TTC549 (cell line): Measurements from ENCODE around the gene KIAA0586.
"Not testable (repeated sequence)": the region's sequence is repeated elsewhere in the genome, so short reads cannot be mapped to it uniquely, and the experiment has no call there.

Experiments
- FAIRE-seq: peaks from 2 replicates; lab custom pipeline; 2012; peaks lifted over from hg19 to GRCh38; lab: Jason Lieb, UNC

Gene KIAA0586

DNA sequence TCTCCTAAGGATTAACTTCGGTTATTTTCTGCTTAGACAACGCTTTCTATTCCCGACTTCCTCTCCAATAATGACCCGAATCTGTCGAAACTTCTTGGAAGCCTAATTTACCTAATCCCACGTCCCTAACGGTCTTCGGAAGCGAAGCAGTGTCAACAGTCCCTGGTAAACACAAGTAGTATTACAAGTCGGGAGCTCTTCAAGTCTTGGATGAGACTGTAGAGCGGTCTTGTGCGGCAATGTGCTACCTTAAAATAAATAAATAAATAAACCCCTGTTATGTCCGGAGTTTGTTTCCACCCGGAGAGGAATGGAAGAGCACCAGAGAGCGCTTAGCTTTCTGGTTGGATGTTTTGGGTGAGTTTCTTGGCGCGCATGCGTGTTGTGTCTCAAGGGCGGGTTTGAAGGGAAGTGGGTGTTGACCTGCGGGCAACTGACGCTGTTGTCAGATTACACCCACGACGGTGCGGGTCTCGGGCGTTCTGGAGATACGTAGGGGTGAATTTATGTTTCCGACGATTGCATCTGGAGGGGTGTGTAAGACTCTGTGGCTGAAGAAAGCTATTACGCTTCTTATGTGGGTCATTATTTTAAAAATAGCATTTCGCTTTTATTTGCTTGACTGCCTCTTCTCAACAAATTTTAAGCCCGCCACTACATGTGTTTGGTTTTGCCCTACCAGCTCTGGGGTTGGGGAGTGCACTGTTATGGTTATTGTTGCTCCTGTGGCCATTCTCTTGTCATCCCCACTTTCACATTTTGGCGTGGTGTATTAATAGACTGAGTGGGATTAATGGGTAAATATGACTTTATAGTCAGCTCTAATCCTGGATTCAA is at the start of gene KIAA0586, which contains the start of gene TIMM9:
TSS of gene KIAA0586 (plus strand) at position 439 of the 837 bp plus-strand sequence. CDS start 546 bp downstream, outside the sequence.
TSS of gene TIMM9 (minus strand) at position 251 of the 837 bp plus-strand sequence. CDS start 15,586 bp downstream, outside the sequence.
- FAIRE-seq: peak; percentile 83

DNA sequence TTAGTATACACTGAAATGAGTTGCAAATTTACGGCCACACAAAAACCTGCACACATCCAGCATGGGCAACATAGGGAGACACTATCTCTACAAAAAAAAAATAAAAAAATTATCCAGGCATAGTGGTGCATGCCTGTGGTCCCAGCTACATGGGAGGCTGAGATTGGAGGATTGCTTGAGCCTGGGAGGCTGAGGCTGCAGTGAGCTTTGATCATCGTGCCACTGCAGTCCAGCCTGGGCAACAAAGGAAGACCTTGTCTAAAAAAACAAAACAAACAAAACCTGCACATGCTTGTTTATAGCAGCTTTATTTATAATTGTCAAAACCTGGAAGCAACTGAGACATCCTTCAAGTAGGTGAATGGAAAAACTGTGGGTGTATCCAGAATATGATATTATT is 36.7 kb upstream of the KIAA0586 start:
- FAIRE-seq: no peak

DNA sequence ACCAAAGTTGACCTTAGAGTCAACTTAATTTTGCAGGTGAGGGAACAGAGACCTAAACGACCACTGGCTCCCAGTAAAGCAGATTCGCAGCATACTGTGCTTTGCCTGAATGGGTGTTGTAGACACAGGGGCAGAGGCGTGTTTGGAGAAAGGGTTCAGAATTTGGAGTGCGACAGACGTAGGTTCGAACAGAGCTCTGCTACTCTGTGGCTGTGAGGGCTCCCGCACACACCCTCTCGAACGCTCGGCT is 32.0 kb upstream of the KIAA0586 start:
- FAIRE-seq: no peak

DNA sequence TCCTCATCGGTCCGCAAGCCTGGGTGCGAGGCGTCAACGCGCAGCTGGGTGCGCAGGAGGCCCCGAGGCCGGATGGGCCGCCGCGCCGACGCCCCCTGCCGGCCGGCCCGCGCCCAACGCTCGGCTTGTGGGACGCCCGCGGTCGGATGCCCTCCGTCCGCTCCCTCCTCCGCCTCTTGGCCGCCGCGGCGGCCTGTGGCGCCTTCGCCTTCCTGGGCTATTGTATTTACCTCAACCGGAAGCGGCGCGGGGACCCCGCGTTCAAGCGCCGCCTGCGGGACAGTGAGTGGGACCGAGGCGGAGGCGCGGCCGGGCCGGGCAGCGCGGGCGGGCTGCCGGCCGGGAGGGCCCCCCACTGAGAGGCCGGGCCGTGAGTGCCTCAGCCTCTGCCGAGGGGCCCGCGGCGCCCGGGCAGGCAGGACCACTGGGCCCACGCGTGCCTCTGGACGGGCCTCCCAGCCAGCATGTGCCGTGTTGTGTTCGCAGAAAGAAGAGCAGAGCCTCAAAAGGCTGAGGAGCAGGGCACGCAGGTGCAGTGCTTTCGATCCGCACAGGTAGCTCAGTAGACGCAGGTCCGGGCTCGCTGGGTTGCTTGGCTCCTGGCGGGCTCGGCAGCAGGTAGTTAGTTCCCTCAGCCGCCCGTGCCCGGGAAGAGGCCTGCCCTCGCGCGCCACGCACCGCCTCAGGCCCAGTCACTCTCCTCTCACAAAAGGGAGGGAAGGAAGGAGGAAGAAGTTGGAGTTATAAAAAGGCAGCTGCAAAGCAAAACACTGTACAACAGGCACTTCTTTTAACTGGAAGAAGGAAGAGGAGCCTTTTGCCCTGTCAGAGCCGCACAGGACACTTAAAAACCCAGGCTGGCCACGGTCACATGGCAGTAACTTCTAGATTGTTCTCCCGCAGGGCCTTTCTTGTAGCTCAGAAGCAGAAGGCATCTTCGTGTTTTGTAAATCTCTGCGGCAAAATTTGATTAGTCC is 31.4 kb upstream of the KIAA0586 start, which contains the start of gene TOMM20L:
TSS of gene TOMM20L (plus strand) at position 119 of the 977 bp plus-strand sequence. CDS start at position 147, 28 bp downstream.
- no peak for FAIRE-seq

DNA sequence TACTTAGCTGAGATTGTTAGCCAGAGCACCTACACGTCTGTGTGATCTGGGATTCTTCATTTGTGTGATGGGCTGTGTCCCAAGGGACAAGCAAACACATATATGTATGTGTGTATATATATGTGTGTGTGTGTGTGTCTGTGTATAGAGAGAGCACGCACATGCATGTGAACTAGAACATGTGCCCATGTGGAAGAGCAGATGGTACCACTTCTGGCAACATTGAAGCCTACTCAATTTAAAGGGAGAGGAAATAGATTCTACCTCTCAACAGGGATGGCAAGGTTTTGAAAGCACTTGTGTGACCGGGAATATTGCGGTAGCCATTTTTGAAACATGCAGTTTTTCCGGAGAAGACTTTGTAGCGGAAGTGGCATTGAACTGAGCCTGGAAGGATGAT is 30.4 kb upstream of the KIAA0586 start:
- no peak for FAIRE-seq

DNA sequence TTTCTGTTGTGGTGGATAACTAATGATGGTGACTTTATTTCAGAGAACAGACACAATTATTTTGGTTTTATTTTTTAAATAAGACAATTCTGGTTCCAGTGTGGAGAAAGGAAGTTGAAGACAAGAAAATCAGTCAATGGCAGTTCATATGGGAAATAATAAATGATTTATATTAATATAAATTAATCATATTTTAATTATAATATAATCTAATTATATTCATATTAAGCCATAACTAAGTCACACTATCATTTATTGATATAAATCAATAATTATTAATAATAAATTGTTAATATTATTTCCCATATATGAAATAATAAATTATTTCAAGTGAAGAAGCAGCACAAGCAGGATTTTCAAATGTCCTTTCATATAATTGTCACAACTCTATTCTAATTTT is 29.0 kb upstream of the KIAA0586 start:
- FAIRE-seq: no peak

DNA sequence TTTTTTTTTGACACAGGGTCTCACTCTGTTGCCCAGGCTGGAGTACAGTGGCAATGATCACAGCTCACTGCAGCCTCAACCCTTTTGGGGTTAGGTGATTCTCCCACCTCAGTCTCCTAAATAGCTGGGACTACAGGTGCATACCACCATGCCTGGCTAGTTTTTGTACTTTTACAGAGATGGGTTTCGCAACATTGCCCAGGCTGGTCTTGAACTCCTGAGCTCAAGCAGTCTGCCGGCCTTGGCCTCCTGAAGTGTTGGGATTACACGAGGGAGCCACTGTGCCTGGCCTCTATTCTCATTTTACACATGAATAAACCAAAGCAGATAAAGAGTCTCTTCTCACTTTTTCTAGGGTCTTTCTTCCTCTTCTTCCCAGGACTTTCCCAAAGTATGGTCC is 28.6 kb upstream of the KIAA0586 start:
- no peak for FAIRE-seq

DNA sequence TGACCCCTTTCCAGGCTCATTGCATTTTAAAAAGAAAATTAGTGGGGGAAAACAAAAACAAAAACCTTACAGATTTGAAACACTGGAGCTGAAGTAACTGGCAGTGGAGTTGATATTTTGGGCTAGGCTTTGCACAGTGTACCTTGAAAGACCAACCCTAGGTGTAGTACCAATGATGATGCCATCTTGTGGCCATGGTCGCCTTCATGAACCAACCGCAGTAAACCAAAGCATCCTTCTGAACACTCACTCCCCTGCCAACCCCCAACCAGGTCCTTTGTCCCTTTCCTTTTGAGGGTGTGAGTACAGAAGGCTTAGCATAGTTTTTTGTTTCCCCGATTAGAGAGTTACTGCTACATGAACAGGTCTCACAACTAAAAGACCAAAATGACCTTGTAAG is 25.9 kb upstream of the KIAA0586 start:
- FAIRE-seq: no peak

DNA sequence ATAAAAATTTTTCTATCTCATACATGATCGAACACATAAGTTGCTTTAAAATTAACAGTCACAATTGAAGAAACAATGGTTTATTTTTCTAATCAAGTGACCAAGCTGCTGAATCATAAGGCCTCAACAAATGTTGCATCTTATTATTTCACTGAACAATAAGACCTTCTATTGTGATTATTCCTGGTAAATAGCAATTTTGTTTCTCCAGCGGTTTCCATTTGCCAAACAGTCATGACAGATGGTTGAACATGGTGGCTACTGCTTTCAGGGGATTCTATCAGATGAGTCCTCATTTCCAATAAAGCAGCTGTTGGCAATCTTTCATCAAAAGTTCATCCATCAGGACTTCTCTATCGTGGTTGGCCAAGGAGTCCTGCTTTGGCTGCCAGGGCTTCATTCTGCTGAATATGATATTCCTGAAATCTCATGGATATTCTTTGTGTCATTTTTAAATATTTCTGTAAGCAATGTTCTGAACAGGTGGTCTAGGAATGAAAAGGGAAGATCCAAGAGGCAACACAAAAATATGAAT is 18.8 kb upstream of the KIAA0586 start:
- no peak for FAIRE-seq

DNA sequence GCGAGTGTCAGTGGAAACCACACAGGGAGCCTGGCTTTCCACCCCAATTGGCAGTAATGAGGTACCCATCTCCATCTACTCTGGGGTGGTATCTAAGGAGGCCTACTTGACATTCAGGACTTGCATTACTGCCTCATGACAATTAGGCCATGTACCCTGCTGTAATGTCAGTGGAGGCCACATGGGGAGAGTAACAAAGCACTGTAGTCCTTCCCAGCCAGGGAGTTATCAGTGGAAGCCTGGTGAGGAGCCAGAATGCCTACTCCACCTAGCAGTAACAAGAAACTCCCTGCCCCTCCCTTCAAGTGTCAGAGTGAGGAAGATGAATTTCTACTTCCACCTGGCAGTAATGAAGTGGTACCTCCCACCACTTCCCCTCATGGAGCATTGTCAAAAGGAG is 12.7 kb upstream of the KIAA0586 start:
- no peak for FAIRE-seq

DNA sequence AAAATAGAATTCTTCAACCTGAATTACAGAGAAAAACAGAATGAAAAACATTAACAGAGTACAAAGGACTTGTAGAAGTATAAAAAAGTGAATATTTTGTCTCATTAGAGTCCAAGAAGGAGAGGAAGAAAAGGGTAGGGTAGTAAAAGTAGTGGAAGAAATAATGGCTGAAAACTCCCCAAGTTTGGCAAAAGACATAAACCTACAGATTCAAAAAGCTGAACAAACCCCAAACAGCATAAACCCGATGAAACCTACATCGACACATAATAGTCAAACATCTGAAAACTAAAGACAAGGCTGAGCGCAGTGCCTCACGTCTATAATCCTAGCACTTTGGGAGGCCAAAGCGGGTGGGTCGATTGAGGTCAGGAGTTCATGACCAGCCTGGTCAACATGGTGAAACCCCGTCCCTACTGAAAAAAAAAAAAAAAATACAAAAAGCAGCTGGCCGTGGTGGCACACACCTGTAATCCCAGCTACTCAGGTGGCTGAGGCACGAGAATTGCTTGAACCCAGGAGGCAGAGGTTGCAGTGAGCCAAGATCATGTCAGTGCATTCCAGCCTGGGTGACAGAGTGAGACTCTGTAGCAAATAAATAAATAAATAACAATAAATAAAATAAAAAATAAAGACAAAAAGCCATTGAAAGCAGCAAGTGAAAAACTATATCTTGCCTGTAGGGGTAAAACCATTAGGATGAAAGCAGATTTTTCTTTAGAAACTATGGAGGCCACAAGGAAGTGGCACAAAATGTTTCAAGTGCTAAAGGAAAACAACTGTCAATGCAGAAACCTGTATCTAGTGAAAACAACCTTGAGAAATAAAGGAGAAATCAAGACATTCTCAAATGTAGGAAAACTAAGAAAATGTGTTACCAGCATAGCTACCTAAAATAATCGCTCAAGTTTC is 11.6 kb upstream of the KIAA0586 start:
- FAIRE-seq: no peak

DNA sequence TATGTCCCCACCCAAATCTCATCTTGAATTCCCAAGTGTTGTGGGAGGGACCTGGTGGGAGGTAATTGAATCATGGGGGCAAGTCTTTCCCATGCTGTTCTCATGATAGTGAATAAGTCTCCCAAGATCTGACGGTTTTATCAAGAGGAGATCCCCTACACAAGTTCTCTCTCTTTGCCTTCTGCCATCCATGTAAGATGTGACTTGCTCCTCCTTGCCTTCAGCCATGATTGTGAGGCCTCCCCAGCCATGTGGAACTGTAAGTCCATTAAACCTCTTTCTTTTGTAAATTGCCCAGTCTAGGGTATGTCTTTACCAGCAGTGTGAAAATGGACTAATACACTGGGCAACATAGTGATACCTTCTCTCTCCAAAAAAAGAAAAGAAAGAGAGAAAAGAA is 10.6 kb upstream of the KIAA0586 start:
- FAIRE-seq: not testable (repeated sequence)

DNA sequence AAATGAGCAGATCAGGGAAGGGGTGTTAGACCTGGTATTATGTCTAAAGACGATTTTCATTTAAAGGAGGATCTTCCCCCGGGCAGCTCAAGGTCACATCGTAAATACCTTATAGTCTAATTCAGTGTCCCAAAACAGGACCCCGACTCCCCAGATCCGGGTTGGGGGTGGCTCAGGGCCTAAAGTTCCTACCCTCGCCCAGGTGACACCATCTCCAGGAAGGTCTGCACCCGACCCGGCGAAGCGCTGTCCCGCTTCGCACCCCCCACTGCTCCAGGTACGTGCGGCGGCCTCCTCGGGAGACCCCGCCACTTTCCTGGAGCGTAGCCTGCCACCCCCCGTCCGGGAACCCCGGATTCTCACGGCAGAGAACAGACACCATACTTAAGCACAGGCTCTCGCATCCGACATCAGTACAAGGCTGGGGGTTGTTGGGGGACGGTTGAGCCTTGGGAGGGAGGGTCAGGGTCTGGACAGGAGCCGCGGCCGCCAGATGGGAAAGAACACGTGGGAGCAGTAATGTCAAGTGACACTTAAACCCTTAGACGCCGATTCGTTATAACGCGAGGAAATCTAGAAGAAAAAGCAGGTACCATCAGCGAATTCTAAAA is 744 bp upstream of the KIAA0586 start:
- no peak for FAIRE-seq

DNA sequence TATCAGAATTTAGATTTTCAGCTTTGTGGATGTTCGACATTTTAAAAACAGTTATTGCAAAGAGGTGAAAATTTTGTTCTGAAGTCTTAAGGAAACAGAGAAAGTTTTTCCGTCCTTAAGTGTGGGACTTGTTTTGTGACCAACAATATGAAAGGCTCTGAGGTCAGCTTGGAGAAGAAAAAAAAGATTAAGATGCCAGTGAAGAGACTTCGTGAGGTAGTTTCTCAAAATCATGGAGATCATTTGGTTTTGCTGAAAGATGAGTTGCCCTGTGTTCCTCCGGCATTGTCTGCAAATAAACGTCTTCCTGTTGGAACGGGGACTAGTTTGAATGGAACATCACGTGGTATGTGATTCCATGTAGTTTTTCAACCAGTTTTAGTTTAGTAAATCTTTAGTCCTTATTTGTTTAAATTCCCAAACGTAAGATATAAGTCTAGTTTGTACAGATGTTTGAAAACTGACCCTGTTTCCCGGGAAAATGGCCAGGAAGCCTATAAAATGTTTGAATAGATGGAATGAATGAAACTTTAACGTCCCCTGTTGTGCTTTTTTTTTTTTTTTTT is 682 bp downstream of the KIAA0586 start:
- FAIRE-seq: no peak

DNA sequence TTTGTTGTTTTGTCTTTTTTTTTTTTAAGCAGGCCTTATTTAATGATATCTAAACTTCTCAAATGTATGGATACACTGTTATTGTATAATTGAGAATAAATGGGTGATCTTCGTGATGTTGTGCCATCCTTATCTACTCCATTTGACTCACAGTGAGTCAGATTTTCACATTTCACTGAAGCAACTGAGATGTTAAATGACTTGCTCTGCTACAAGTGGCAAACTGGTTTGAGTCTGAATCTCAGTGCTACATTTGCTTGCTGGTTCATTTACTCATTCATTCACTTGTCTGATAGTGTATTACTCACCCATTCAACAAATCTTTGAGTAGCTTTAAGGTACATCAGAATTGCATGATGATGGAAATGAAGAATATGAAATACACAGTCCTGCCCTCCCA is 2.6 kb downstream of the KIAA0586 start:
- FAIRE-seq: no peak

DNA sequence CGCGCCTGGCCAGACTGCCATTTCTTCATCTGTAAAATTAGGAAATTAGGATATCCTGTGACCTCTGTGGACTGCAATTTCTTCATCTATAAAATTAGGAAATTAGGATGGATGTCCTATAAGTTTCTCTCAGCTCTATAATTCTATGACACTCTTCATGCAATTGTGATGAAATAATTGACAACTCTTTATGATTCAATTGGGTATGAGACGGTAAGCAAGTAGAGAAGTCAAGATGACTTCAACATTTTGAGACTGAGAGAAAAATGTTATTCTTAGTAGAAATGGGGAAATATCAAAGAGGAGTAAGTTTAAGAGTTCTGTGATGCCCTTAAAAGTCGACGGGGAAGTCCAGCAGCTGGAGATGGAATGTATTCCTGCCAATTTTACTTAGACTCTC is 12.0 kb downstream of the KIAA0586 start:
- no peak for FAIRE-seq

DNA sequence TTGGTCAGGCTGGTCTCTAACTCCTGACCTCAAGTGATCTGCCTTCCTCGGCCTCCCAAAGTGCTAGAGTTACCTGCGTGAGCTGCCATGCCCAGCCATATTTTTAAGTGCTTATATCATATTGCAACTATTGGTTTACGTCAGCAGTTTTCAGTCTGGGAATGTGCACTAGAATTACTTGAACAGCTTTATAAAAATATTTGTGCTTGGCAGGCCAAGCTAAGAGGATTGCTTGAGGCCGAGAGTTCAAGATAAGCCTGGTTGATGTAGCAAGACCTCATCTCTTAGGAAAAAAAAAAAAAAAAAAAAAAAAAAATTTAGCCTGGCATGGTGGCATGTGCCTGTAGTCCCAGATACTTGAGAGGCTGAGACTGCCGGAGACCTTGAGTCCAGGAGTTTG is 17.1 kb downstream of the KIAA0586 start:
- no peak for FAIRE-seq

DNA sequence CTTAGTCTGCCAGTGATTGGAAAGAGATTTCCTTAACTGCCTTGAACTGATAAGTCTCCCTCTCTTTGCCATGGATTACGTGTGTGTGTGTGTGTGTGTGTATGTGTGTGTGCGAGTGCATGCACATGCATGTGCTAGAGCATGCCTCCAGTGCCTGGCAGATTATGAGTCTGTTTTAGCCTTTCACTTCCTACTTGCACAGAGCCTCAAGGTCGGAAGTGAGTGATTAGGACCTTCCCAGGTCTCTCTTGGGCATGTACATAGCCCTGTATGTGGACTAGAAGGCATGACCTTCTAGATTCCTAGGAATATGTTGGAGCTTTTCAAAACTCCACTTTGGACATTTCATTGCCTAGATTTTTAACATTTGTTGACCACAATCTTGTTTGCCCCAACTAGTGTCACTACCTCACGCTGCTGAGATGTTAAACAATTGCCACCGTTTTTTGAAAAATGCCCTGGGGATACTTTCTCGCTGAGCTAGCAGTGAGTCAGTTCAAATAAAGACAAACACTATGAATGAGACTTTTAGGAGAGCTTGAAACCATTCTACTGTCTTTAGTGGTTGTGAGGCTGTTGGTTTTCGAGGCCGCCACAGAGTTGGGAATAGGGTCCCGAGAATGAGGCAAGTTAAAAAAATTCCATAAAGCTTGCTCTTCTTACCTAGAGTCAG is 28.2 kb downstream of the KIAA0586 start:
- FAIRE-seq: no peak

DNA sequence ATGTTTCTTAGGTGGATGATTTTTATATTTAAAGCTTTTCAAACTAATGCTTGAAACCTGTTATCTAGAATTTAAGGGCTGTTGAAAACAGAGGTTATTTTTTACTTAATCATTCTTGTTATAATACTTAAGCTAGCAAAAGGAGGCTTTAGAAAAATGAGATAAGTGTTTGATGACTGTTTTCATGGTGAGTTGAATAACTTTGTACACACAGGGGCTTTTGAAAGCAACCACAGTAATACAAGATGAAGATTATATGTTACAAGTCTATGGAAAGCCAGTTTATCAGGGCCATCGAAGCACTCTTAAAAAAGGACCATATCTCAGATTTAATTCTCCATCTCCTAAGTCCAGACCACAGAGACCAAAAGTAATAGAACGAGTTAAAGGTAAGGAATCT is 33.3 kb downstream of the KIAA0586 start:
- FAIRE-seq: no peak

DNA sequence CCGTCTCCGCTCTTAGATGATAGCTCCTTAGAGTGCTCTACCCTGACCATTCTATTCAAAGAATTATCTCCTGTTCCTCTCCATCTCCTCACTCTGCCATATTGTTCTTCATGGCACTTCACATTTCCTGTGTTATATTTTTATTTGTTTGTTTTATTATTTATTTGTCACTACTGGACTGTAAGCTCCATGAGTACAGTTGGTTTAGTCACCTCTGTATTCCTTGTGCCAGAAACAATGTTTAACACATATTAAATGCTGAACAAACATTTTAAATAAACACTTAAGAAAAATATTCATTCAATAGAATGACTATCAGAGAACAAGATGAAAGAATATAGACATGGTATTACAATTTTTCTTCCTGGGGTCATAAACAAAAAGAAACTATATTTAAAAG is 35.6 kb downstream of the KIAA0586 start:
- FAIRE-seq: no peak
